GM12878 (cell line): ENCODE measurements around the gene REEP5. TPM values are rescaled to one million over a fixed set of nuclear protein-coding genes. Genes with fewer than 3 reads are reported as not detected.

ENCODE experiments used
- BHLHE40 ChIP-seq, 2 experiments: fragments of 450-650 bp in 1 of 2; IDR thresholded peaks; 2 replicates each; pipeline ENCODE4 v1.6.1; 2011 to 2017; ENCODE audit warnings: low read depth in 2 of 2, borderline replicate concordance in 1 of 2, improper control_type of control experiment in 1 of 2, low read length in 1 of 2, mild to moderate bottlenecking in 1 of 2
- BRCA1 ChIP-seq: IDR thresholded peaks from 2 replicates; pipeline ENCODE4 v1.6.1; 2011; ENCODE audit warnings: low read depth, low read length, improper control_type of control experiment
- CBX3 ChIP-seq: fragments of 200-600 bp; sonication (generic); IDR thresholded peaks from 2 replicates; pipeline ENCODE4 v1.6.1; 2016; ENCODE audit warnings: low read depth, borderline replicate concordance
- CREB1 ChIP-seq: IDR thresholded peaks from 2 replicates; pipeline ENCODE4 v1.6.1; 2012; ENCODE audit warnings: low read depth, mild to moderate bottlenecking, inconsistent platforms
- DPF2 ChIP-seq: fragments of 450-650 bp; IDR thresholded peaks from 2 replicates; pipeline ENCODE4 v1.6.1; 2017; ENCODE audit warnings: mild to moderate bottlenecking
- ETV6 ChIP-seq, 2 experiments: fragments of 450-650 bp in 1 of 2; IDR thresholded peaks in 1 of 2; conservative IDR thresholded peaks in 1 of 2; 2 replicates each; pipeline ENCODE4 v1.6.1; 2014; ENCODE audit warnings: antibody characterized with exemption in 1 of 2, borderline replicate concordance in 1 of 2, low read depth in 1 of 2, mild to moderate bottlenecking in 1 of 2, moderate library complexity in 1 of 2
- GATAD2B ChIP-seq: fragments of 450-650 bp; conservative IDR thresholded peaks from 2 replicates; pipeline ENCODE4 v1.6.1; 2017; ENCODE audit warnings: low read depth, mild to moderate bottlenecking, moderate library complexity
- IRF4 ChIP-seq: IDR thresholded peaks from 2 replicates; pipeline ENCODE4 v1.6.1; 2011; ENCODE audit warnings: low read depth, low read length
- JUNB ChIP-seq: IDR thresholded peaks from 2 replicates; pipeline ENCODE4 v1.6.1; 2016; ENCODE audit warnings: antibody characterized with exemption, mild to moderate bottlenecking
- JUND ChIP-seq: IDR thresholded peaks from 2 replicates; pipeline ENCODE4 v1.6.1; 2012; ENCODE audit warnings: low read depth, mild to moderate bottlenecking, low read length, improper control_type of control experiment, moderate library complexity
- KDM1A ChIP-seq: fragments of 200-600 bp; sonication (generic); IDR thresholded peaks from 2 replicates; pipeline ENCODE4 v1.6.1; 2016; ENCODE audit warnings: borderline replicate concordance
- LARP7 ChIP-seq: fragments of 450-650 bp; IDR thresholded peaks from 2 replicates; pipeline ENCODE4 v1.6.1; 2017; ENCODE audit warnings: mild to moderate bottlenecking
- MEF2B ChIP-seq: fragments of 450-650 bp; IDR thresholded peaks from 2 replicates; pipeline ENCODE4 v1.6.1; 2018; ENCODE audit warnings: mild to moderate bottlenecking, moderate library complexity; ENCODE audit not compliant: partially characterized antibody, poor library complexity, severe bottlenecking
- MYC ChIP-seq: IDR thresholded peaks from 2 replicates; pipeline ENCODE4 v1.6.1; 2011; ENCODE audit warnings: mild to moderate bottlenecking, low read length, moderate library complexity, inconsistent platforms; ENCODE audit not compliant: insufficient read depth, insufficient replicate concordance, insufficient read length, severe bottlenecking
- POU2F2 ChIP-seq: IDR thresholded peaks from 3 replicates; pipeline ENCODE4 v1.6.1; 2011; ENCODE audit warnings: low read depth, mild to moderate bottlenecking, low read length, borderline replicate concordance
- RAD21 ChIP-seq: IDR thresholded peaks from 2 replicates; pipeline ENCODE4 v1.6.1; 2011; ENCODE audit warnings: mild to moderate bottlenecking, low read depth, low read length, moderate library complexity; ENCODE audit not compliant: insufficient read depth
- RB1 ChIP-seq: fragments of 450-650 bp; formaldehyde crosslinking; IDR thresholded peaks from 2 replicates; pipeline ENCODE4 v1.6.1; 2017; ENCODE audit warnings: mild to moderate bottlenecking, borderline replicate concordance
- RCOR1 ChIP-seq: conservative IDR thresholded peaks from 2 replicates; pipeline ENCODE4 v1.6.1; 2012; ENCODE audit warnings: low read depth, low read length, improper control_type of control experiment
- SMC3 ChIP-seq: IDR thresholded peaks from 2 replicates; pipeline ENCODE4 v1.6.1; 2011; ENCODE audit warnings: low read length, improper control_type of control experiment, borderline replicate concordance
- SPI1 ChIP-seq: IDR thresholded peaks from 2 replicates; pipeline ENCODE4 v1.6.1; 2011; ENCODE audit warnings: low read depth, mild to moderate bottlenecking, low read length, moderate library complexity, borderline replicate concordance; ENCODE audit not compliant: insufficient read depth
- STAT1 ChIP-seq: fragments of 450-650 bp; conservative IDR thresholded peaks from 2 replicates; pipeline ENCODE4 v1.6.1; 2014; ENCODE audit warnings: antibody characterized with exemption, mild to moderate bottlenecking
- YY1 ChIP-seq: IDR thresholded peaks from 2 replicates; pipeline ENCODE4 v1.6.1; 2011; ENCODE audit warnings: low read depth, mild to moderate bottlenecking, low read length
- polyA plus RNA-seq, 11 experiments: library from polyadenylated mRNA; depleted of rRNA in 4 of 11; unstranded in 6 of 11; stranded (reverse) in 5 of 11; fragments of >200 nt; fragmentation: Nextera tagmentation in 4 of 11; fragmentation: Illumina TruSeq in 1 of 11; extraction: Ambion mirVana in 4 of 11; extraction: Trizol in 1 of 11; gene quantifications; 1 replicate in 1 of 11; 2 replicates in 10 of 11; pipeline versions ENCODE4 v1.2.1 to v1.2.3, GENCODE V29; 2011 to 2016; ENCODE audit warnings: inconsistent platforms in 2 of 11, missing spikeins in 2 of 11, low read depth in 1 of 11
- total RNA-seq, 4 experiments: library from RNA; depleted of rRNA in 3 of 4; stranded (reverse); fragments of >200 nt in 3 of 4; fragmentation: Illumina TruSeq in 1 of 4; extraction: Trizol in 1 of 4; gene quantifications; 2 replicates each; pipeline versions ENCODE4 v1.2.1 to v1.2.3, GENCODE V29; 2013 to 2021
- TF ChIP-seq, protein P1 (sequence below): fragments of 450-650 bp; IDR thresholded peaks from 2 replicates; pipeline ENCODE4 v1.6.1; 2017; ENCODE audit warnings: mild to moderate bottlenecking
- TF ChIP-seq, protein P2 (sequence below): fragments of 450-650 bp; IDR thresholded peaks from 2 replicates; pipeline ENCODE4 v1.6.1; 2017; ENCODE audit warnings: mild to moderate bottlenecking, moderate library complexity

Gene REEP5
- total and polyA plus RNA-seq, 10 of the 15 experiments (the other 5 are each of a cell fraction or from before 2014, with no cell fraction given), result 30.5 to 211 (median 113) TPM

DNA sequence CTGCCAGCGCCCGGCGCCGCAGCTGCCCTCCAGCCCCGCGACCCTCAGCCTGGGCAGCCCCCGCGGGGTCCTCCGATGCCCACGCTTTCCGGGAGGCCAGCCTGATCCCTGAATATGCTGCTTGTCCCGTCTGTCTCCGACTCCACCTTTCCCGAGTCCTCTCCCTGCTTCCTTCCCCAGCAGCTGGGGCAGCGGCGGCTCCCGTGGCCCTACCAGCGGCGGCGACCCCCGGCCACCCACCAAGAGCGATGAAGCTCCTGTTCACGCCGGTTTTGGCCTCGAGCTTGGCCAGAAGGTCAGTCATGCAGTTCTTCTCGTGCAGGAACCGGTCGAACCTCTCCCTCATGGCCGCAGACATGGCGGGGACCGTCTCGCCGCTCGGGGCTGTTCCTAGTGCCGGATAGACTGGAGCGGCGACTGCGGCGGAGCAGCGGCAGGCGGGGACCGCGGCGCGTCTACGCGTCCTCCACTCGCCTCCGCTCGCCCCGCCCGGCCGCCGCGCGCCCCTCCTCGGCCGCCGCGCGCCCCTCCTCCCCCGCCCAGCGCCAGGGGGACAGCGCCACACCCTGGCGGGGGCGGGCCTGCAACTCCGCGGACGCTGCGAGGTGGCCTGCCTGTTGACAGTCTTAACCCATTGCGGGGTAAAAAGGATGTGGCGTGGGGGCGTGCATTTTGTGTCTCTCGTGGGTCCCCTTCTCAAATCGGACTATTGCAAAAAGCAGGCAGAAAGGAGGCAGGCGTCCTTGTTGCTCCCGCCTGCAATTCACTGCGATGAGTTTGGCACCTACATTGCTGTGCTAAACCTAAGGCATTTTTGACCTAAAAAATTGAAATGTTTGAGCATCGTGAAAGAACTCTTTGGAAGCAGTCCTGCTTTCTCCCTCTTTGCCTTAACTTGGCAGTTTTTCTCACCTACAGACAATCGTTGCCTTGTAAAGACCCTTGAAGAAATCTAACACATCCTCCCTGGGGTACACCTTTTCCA lies at the start of gene REEP5 (continued):
- peak; percentile 23 to 75; a peak in 2 of 4 replicates for TF ChIP-seq BHLHE40 (IDR thresholded peaks at IDR 0.05; ENCODE audit: borderline replicate concordance in 1 of 2, low read depth in 2 of 2, low read length in 1 of 2)
- TF ChIP-seq RCOR1, result 0 out of 2 replicates have a peak, but pooled peaks have one; percentile 22
- TF ChIP-seq LARP7, result no peak; the same call in 1 of the 2 replicates
- TF ChIP-seq BRCA1, result no peak
- no peak for TF ChIP-seq CBX3
- TF ChIP-seq, protein P1, sequence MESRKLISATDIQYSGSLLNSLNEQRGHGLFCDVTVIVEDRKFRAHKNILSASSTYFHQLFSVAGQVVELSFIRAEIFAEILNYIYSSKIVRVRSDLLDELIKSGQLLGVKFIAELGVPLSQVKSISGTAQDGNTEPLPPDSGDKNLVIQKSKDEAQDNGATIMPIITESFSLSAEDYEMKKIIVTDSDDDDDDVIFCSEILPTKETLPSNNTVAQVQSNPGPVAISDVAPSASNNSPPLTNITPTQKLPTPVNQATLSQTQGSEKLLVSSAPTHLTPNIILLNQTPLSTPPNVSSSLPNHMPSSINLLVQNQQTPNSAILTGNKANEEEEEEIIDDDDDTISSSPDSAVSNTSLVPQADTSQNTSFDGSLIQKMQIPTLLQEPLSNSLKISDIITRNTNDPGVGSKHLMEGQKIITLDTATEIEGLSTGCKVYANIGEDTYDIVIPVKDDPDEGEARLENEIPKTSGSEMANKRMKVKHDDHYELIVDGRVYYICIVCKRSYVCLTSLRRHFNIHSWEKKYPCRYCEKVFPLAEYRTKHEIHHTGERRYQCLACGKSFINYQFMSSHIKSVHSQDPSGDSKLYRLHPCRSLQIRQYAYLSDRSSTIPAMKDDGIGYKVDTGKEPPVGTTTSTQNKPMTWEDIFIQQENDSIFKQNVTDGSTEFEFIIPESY, result no peak
- TF ChIP-seq GATAD2B, result peak; percentile 88; the same call in 1 of the 2 replicates
- TF ChIP-seq RB1, result peak; percentile 57; the same call in 1 of the 2 replicates
- TF ChIP-seq POU2F2, result peak; percentile 45; the same call in 1 of the 3 replicates
- TF ChIP-seq DPF2, result no peak; the same call in 1 of the 2 replicates
- peak; percentile 89 for TF ChIP-seq YY1
- TF ChIP-seq IRF4, result no peak
- no peak for TF ChIP-seq JUNB
- TF ChIP-seq RAD21, result peak; percentile 79
- TF ChIP-seq KDM1A, result no peak
- peak; percentile 33; the same call in 1 of the 2 replicates for TF ChIP-seq SMC3
- no peak for TF ChIP-seq MEF2B
- TF ChIP-seq, protein P2, sequence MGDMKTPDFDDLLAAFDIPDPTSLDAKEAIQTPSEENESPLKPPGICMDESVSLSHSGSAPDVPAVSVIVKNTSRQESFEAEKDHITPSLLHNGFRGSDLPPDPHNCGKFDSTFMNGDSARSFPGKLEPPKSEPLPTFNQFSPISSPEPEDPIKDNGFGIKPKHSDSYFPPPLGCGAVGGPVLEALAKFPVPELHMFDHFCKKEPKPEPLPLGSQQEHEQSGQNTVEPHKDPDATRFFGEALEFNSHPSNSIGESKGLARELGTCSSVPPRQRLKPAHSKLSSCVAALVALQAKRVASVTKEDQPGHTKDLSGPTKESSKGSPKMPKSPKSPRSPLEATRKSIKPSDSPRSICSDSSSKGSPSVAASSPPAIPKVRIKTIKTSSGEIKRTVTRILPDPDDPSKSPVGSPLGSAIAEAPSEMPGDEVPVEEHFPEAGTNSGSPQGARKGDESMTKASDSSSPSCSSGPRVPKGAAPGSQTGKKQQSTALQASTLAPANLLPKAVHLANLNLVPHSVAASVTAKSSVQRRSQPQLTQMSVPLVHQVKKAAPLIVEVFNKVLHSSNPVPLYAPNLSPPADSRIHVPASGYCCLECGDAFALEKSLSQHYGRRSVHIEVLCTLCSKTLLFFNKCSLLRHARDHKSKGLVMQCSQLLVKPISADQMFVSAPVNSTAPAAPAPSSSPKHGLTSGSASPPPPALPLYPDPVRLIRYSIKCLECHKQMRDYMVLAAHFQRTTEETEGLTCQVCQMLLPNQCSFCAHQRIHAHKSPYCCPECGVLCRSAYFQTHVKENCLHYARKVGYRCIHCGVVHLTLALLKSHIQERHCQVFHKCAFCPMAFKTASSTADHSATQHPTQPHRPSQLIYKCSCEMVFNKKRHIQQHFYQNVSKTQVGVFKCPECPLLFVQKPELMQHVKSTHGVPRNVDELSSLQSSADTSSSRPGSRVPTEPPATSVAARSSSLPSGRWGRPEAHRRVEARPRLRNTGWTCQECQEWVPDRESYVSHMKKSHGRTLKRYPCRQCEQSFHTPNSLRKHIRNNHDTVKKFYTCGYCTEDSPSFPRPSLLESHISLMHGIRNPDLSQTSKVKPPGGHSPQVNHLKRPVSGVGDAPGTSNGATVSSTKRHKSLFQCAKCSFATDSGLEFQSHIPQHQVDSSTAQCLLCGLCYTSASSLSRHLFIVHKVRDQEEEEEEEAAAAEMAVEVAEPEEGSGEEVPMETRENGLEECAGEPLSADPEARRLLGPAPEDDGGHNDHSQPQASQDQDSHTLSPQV, result 0 out of 2 replicates have a peak, but pooled peaks have one; percentile 66
- no peak for TF ChIP-seq CREB1
- TF ChIP-seq SPI1, result no peak
- TF ChIP-seq JUND, result no peak
- no peak for TF ChIP-seq MYC
- no peak for TF ChIP-seq STAT1
- TF ChIP-seq ETV6 (conservative IDR thresholded peaks at IDR 0.05 in 1 of 2, IDR thresholded peaks at IDR 0.05 in 1 of 2; ENCODE audit: borderline replicate concordance in 1 of 2, low read depth in 1 of 2), result peak in 1 of 2 experiments; percentile 50; a peak in 1 of 4 replicates
